ENCODE data around the gene UBE2D1.

DNA sequence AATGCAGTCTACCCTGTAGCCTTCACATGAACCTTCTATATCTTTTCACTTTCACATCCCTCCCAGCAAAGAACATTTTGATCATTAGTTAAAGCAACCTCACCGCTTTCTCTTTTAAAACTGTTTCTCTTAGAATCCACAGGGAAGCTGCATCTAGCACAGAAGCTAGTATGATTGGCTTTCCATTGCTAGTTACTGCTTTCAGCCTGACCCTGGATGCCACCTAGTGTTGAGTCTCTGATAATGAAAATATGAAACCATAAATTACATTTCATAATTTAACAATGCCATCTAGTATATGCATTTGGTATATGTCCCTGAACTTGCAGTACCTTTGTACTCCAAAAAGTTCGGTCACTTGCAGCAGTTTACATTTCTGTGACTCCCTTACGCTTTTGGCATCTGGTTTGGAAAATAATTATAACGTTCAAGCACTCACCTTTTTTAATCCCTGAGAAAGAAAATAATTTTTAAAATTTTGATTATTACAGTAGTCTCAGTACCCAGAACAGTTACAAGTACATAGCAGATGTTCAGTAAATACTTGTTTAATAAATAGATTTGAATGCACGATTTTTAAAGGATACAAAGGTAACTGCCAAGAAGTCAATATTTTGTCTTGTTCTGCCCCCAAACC, 43.1 kb upstream of the UBE2D1 start:
- TF ChIP-seq ZNF274 (IDR thresholded peaks at IDR 0.05; ENCODE audit: low read depth, low read length) (no peak), YY1 (IDR thresholded peaks at IDR 0.05; ENCODE audit: insufficient read depth, insufficient read length) (no peak)

All from NT2/D1 (cell line).